Activated CD8-positive, alpha-beta memory T cell treated with anti-CD3 and anti-CD28 coated beads for 36 hours (primary cell): ENCODE measurements around the gene FAM222A. TPM values are rescaled to one million over a fixed set of nuclear protein-coding genes. Genes with fewer than 3 reads are reported as not detected.

Experiments used
- CTCF ChIA-PET: fragments of 350-600 bp; sonication (Branson Sonifier 250); formaldehyde crosslinking; loops from one replicate; lab custom pipeline; 2021; ENCODE audit warnings: antibody characterized with exemption; lab: Charles Lee
- POLR2A ChIA-PET: fragments of 350-600 bp; sonication (Branson Sonifier 250); formaldehyde crosslinking; loops from one replicate; lab custom pipeline; 2021; ENCODE audit warnings: antibody characterized with exemption; lab: Charles Lee
- total RNA-seq, 2 experiments: library from RNA; stranded (reverse); gene quantifications; one replicate each; pipeline ENCODE4 v1.2.3, GENCODE V29; 2021

FAM222A gene
- total RNA-seq, 2 experiments from 2014 or later = 2.1 to 2.5 TPM

DNA sequence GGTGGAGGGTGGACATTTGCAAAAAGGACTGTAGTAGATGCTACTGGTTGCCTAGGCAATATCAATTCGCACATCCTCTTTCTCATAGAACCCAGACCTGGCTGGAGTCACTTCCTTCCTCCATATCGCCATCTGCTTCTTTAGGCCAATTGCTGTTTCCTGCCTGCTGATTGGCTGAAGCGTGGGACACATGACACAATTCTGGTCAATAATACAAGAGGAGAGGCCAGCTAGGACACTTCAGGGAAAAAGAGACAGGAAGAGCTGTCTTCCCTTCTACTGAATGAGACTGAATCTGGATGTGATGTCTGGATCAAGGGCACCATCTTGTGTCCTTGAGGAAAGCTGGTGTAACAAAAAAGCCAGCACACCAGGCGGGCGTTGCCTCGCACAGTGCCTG is 65.8 kb downstream of the FAM222A start:
- CTCF ChIA-PET = interaction anchor here (1.3 kb wide), 1 partner anchor 66 kb away, joined by 5 read pairs; no protein-coding TSS in a partner anchor
- POLR2A ChIA-PET = no interaction called here

DNA sequence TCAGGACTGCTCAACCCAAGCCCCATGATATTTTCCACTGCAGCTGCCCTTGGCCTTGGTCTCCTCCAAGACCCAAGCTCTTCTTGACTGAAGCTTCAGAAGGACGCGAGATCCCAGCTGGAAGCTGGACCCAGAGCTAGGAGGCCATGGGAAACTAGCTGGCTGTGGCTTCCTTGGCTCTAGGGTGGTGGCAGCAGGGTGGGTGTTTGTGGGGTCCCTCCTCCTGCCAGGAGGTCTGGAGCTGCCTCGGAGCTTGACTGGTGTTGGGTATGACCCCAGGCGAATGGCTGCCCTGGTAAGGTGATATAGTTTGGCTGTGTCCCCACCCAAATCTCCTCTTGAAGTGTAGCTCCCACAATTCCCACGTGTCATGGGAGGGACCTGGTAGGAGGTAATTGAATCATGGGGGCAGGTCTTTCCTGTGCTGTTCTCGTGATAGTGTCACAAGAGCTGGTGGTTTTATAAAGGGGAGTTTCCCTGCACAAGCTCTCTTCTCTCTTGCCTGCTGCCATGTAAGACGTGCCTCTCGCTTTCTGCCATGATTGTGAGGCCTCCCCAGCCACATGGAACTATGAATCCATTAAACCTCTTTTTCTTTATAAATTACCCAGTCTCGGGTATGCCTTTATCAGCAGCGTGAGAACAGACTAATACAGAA is 68.2 kb downstream of the FAM222A start:
- ChIA-PET CTCF (no interaction called here), POLR2A (no interaction called here)

DNA sequence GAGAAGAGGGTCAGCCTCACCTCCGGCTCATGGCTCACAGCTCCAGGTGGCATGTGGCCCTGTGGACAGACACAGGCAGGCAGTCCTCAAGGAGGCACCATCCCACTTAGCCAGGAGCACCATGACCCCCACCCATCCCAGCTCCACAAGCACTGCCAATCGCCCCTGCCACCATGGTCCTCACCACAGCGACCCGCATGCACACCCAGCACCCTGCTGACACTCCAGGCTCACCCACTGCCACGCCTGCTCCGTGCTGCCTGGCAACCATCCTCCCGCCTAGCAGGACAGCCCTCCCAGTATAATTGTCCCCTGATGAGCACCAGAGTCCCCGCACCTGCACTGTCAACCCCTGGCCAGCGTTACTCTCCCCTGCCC is 68.7 kb downstream of the FAM222A start:
- ChIA-PET CTCF (no interaction called here), POLR2A (no interaction called here)

DNA sequence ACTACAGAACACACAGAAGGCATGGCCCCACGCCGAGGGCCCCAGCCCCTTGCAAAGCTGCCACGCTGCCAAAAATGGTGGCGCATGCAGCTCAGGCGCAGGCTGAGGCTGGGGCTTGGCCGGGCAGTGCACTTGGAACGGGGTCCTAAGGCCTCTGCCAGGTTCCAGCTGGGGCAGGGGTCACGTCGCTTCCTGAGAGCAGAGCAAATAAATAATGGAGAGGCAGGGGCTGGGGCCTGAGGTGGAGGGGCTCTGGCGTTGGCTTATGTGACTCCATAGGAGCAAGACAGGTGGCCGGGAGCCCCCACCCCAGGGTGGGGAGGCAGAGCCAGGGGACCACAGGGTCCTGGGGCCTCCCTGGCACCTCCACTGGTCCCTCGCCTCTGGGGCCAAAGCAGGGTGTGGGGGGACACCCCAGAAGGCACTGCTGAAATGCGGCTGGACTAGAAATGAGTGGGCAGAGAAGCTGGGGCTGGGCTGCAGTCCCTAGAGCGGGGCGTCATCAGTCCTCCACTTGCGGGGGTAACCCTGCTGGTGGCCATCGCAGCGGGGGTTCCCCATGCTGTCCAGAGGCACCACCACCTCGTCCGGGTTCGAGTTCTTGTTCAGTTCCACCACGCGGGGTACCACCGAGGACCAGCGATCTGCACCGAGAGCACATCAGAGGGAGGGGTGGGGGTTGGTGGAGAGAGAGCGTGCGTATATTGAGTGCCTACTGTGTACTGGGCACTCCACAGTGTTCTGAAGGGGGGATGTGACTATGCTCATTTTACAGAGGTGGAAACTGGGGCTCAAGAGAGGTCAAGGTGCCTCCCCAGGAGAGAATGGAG is 69.7 kb downstream of the FAM222A start:
- CTCF ChIA-PET = no interaction called here
- POLR2A ChIA-PET = no interaction called here

DNA sequence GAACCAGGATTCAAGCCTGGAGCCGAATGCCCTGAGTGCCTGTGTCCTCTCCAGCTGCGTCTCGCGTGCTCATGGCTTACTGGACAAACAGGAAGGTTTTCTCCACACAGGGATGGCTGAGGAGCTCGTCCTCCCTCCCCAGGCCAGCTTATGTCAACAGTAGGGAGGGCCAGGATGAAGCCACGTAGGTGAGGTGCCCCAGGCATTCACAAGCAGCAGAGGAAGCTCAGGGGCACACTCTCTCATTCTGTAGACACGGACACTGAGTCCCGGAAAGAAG is 70.3 kb downstream of the FAM222A start:
- ChIA-PET CTCF (no interaction called here), POLR2A (no interaction called here)

DNA sequence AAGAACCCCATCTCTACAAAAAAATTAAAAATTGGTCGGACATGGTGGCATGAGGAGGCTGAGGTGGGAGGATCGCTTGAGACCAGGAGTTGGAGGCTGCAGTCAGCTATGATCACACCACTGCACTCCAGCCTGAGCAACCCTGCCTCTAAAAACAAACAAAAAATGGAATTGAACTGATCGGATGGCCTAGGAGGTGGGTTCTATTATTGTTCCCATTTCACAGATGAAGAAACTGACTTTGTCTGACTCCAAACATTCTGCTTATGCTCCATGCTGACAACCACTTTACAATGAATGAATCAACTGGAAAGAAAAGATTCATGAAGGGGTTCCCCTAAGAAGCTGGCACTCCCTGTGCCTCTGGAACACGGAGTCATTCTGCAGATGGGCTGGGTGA is 72.2 kb downstream of the FAM222A start:
- POLR2A ChIA-PET = no interaction called here
- CTCF ChIA-PET = no interaction called here

DNA sequence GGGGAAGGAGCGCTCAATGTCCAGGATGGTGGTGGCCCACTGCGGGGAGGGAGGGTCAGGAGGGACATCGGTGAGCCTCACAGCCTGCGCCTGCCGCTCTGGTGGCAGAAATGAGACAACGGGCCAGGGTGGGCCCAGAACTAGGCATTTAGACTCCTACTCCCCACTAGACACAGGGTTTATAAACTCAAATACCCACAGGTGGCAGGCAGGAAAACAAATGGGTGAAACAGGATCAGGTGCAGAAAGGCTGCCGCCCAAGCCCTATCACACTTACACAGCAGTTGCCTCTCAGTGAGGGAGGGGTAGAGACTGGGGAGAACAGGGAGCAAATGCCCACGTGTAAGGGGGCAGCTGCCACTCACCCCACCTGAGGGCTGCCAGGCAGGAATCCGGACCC is 73.2 kb downstream of the FAM222A start:
- ChIA-PET POLR2A (no interaction called here), CTCF (no interaction called here)

DNA sequence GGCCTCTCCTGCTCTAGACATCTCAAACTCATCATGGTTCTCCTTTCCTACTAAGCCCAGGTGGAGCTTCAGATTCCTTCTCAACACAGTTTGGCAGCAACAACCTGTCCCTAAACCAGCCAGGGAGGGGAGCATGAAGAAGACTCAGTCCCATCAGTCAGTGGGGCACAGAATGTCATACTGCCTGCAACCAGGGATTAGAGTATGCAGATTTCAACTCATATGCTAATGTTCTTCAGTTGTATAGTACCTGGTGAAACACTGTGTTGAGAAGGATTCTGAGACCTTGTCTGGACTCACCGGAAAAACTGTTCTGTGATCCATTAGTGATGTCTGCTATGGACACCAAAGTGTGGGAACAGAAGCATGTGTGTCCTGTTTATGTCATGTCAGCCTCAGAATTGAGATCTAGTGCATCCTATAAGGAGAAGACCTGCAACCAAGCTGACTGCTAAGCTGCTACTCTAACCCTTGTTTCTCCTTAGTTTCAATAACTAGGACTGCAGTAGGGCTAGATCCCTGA is 76.0 kb downstream of the FAM222A start:
- POLR2A ChIA-PET = no interaction called here
- CTCF ChIA-PET = no interaction called here

DNA sequence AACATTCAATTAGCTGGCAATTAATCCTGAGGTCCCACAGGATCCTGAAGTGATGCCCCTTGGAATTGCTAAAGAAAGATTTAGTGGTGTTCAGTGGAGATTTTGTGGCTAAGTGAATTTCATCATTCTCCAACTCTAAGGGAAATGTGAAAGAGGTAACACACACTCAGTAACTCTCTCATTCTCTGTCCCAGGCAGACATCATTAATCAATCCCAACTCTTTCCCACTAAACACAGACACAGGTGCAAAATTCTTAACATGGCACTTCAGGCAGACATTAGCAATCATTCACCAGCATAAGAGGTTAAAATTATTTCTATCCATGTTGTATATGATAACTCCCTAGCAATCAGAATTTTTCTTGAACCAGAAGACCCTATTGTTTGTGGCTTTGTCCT is 79.4 kb downstream of the FAM222A start:
- ChIA-PET CTCF (no interaction called here), POLR2A (no interaction called here)

DNA sequence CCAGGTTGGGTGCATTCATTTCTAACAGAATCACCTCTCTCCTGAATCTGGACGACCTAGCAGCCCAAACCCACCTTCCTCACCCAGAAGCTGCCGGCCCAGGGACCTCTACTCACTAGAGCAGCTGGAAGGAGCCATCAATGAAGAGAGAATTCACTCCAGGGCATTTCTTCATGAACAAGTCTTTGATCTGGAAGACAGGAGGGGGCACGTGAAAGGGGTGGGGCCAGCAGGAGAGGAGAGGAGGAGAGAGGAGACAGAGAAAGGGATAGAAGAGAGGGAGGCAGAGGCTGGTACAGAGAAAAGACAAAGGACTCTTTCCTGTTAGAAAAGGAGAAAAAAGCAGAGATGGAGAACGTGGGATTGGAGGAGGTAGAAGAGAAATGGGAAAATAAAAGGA is 79.8 kb downstream of the FAM222A start:
- POLR2A ChIA-PET = no interaction called here
- CTCF ChIA-PET = no interaction called here

DNA sequence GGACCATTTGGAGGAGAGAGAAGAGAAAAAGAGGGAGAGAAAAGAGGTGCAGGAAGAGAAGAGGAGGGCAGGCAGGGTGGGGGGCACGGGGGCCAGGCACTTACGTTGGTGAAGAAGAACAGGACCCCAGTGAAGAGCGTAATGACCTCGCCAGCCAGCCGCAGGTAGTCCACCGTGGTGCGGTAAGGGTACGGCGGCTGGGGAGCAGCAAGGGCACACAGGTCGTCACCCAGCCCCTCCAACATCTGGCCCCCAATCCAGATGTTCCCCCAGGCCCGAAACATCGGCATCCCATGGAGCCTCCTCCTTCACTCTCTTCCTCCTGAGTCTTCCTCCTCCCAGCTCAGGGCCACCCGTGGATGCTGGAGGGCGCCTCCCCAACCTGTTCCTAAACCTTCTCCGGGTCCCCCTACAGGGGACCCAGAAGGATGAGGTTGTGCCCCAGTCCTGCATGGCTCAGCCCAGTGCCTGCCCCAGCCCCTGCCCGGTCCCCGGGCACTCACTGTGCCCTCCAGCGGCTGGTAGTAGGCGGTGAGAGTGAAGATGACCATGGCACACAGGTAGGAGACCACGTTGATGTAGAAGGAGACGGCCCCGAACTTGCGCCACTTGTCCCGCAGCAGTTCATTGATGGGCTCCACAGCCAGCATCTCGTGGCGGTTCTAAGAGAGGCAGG is 80.3 kb downstream of the FAM222A start:
- CTCF ChIA-PET = no interaction called here
- POLR2A ChIA-PET = no interaction called here

DNA sequence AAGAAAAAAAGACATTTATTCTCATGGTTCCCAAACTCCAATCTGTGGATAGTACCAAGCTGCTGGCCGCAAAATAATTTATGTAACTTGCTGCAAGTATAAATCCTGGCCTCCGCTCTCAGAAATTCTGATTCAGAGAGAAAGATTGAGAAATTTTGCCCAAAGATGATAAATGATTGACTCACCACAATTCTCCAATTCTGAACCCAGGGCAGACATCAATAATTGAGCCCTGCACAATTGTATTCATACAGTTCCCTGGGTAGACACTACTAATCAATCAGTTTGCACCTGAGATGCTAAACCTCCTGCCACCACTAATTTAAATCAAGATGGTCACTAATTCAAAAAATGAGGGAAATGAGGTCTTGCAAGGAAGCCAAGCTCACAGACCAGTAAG is 81.4 kb downstream of the FAM222A start:
- POLR2A ChIA-PET = no interaction called here

DNA sequence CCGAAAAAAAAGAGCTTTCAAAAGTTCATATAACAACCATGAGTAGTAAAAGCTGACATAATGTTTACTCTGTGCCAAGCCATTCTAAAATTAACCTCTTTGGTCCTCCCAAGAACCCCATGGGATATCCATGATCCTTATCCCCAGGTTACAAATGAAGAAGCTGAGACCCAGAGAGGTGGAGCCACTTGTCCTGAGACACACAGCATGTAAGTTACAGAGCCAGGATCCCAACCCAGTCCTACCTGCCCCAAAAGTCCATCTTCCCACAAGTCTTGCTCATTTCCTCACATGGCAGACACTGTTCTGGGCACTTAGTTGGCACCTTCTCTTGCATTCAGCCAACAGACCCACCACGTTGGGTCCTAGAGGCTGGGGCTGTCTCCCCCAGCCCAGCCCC is 82.4 kb downstream of the FAM222A start:
- POLR2A ChIA-PET = no interaction called here
- CTCF ChIA-PET = interaction anchor here (2.0 kb wide), 1 partner anchor 9 kb away, joined by 5 read pairs; no protein-coding TSS in a partner anchor

More for the DNA sequence above, 81.4 kb downstream of the FAM222A start:
- CTCF ChIA-PET = interaction anchor here (2.0 kb wide), 1 partner anchor 10 kb away, joined by 5 read pairs; no protein-coding TSS in a partner anchor

DNA sequence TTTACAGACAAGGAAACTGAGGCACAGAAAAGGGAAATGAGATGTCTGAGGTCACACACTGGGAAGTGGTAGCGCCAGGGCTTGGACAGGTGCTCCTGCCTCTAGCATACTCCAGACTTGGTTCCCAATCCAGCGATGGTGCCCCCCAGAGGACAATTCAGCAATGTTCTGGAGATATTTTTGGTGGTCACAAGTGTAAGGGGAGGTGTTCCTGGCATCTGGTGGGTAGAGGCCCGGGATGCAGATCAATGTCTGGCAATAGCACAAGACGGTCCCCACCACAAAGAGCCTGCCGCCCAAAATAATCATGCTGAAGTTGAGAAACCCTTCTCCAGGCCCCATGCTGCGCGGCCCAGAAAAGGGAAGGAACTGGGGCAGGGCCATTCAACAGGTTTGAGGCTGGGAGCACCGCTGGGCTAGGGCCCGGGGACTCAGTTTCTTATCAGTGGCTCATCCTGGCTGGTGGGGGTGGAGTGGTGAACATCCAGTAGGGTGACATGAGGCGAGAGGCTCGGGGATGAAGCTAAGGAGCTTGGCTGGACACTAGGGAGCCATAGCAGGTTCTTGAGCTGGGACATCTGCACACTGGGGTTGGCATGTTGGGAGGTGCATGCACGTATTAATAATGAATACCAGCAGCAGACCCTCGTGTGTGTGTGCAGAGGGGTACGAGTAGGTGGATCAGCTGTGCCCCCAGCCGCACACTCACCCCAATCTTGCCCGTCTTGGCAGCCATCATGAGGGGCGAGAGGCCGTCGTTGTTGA is 84.5 kb downstream of the FAM222A start:
- POLR2A ChIA-PET = no interaction called here
- CTCF ChIA-PET = no interaction called here

DNA sequence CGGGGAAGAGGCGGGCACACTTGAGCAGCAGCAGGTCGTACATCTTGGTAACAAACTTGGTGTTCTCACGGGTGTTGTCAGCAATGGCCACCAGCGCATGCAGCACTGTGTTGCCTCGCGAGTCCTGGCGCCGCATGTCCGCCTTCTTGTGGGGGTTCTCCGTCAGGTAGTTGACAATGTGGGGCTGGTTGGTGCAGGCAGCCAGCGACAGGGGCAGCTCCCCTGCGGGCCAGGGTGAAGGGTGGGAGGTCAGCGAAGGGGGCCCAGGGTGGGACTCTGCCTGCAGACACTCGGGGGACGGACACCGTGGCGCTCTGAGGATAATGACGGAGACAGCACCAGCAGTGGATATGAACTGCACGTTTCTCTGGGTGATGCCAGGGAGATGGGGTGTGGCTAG is 85.1 kb downstream of the FAM222A start:
- ChIA-PET CTCF (no interaction called here), POLR2A (no interaction called here)

DNA sequence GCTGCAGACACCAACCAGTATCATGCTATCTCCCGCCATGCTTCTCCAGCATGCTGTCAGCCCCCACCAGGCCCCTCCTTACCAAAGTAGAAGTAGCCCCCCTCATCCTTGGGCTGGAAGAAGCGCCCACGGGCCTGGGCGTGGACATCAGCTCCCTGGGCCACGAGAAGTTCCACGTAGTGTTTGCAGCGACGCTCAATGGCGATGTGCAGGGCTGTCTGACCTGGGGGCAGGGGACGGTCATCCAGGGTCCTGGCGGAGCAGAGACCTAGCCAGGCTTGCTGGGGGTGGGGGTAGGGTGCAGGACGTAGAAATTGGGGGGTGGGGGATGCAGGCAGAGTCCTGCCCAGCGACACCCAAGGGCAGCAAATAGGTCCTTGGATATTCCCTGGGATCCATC is 86.9 kb downstream of the FAM222A start:
- ChIA-PET CTCF (no interaction called here), POLR2A (no interaction called here)

DNA sequence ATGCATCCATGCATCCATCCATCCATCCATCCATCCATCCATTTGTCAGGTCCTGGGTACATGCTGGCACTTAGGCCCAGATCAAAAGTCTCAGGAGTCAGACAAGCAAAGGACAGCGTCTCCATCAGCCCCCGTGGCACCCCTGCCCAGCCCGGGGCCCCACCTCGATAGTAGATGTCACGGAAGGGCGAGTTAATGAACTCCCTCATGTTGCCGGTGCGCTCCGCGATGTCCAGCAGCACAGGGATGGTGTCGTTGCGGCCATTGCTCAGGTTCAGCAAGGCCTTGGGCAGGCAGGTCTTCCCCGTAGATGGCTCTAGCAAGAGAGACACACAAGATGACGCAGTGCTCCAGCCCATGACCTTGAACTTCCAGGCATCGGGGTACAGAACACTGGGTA is 89.2 kb downstream of the FAM222A start:
- POLR2A ChIA-PET = no interaction called here
- CTCF ChIA-PET = no interaction called here

DNA sequence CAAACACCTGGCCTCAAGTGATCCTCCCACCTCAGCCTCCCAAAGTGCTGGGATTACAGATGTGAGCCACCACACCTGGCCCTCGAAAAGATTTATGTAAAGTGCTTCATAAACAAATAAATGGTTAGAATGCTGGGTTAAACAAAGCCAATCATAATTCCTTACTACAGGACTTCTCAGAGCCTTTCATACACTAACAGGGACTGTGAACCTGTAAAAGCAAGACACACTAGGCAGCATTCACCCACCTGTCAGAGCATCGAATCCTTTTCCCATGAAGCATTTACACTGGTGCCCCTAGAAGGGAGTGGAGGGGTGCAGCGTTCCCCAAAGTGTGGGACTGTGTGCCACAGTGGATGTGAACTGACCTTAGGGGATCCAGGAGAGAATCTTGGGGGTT is 90.1 kb downstream of the FAM222A start:
- CTCF ChIA-PET = interaction anchor here (1.6 to 3.6 kb wide), 3 partner anchors 18 to 42 kb away, joined by 3 to 38 read pairs (median 18); no protein-coding TSS in a partner anchor

More for the DNA sequence above, 90.1 kb downstream of the FAM222A start:
- POLR2A ChIA-PET = no interaction called here
